GM06990 (cell line): Measurements from ENCODE around the gene SLITRK5.

ENCODE experiments used
- DNase-seq: peaks from one replicate; pipeline ENCODE4 v3.0.0-alpha.2; 2011; ENCODE audit not compliant: insufficient read length; ENCODE audit errors: extremely low read depth
- H3K27me3 ChIP-seq: replicated peaks from 2 replicates; pipeline ENCODE4 v1.6.0; 2011; ENCODE audit warnings: low read length; ENCODE audit not compliant: control insufficient read depth, insufficient read depth
- H3K36me3 ChIP-seq: 2 replicates; pipeline ENCODE4 v1.5.1; 2011; ENCODE audit warnings: low read length; ENCODE audit not compliant: control insufficient read depth, insufficient read depth
- H3K4me3 ChIP-seq: replicated peaks from 2 replicates; pipeline ENCODE4 v1.5.1; 2011; ENCODE audit warnings: low read depth, mild to moderate bottlenecking, control low read depth, low read length
- TF ChIP-seq, protein P1 (sequence below): IDR thresholded peaks from 2 replicates; pipeline ENCODE4 v1.5.1; 2011; ENCODE audit warnings: low read length, control low read depth, mild to moderate bottlenecking, inconsistent platforms; ENCODE audit not compliant: insufficient read depth, poor library complexity, severe bottlenecking

SLITRK5 gene, protein sequence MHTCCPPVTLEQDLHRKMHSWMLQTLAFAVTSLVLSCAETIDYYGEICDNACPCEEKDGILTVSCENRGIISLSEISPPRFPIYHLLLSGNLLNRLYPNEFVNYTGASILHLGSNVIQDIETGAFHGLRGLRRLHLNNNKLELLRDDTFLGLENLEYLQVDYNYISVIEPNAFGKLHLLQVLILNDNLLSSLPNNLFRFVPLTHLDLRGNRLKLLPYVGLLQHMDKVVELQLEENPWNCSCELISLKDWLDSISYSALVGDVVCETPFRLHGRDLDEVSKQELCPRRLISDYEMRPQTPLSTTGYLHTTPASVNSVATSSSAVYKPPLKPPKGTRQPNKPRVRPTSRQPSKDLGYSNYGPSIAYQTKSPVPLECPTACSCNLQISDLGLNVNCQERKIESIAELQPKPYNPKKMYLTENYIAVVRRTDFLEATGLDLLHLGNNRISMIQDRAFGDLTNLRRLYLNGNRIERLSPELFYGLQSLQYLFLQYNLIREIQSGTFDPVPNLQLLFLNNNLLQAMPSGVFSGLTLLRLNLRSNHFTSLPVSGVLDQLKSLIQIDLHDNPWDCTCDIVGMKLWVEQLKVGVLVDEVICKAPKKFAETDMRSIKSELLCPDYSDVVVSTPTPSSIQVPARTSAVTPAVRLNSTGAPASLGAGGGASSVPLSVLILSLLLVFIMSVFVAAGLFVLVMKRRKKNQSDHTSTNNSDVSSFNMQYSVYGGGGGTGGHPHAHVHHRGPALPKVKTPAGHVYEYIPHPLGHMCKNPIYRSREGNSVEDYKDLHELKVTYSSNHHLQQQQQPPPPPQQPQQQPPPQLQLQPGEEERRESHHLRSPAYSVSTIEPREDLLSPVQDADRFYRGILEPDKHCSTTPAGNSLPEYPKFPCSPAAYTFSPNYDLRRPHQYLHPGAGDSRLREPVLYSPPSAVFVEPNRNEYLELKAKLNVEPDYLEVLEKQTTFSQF

DNA sequence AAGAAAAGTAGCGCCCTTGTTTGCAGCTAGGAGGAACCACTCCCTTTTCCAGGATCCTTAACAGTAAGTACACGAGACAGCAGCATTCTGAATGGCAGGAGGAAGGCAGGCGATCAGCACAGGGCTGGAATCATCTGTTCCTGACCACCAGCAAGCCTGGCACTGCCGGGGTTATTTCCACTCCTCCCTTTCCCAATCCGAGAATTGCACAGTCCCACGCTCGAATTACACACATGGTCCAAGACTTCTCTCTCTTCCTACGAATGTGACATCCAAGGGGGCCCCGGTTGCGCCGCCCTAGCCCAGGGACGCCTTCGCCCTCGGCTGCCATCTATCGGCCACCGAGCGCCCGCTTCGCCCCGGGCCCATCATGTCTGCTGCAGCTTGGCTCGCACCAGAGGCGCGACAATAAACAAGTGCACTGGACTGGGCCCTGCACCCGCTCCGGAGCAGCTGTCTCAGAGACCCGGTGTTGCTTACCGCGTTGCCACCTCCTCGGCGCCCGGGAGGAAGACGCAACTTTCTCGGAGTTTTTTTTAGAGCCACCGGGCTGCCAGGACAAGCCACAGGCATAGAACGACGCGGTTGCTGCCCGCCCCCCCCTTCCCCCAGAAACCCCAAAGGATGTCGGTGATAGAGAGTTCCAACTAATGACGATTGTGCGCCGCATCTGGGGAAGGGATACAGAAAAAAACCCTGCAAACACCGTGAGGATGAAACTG is at the start of gene SLITRK5:
SLITRK5 (plus strand) TSS at position 341 of the 722 bp plus-strand sequence. CDS start 4,018 bp downstream, outside the sequence.
- Histone ChIP-seq H3K27me3 (no peaks in the 10 kb centered on the region), H3K4me3 (no peak within 1 kb of the TSS), H3K36me3 (no peaks in the 10 kb centered on the region)
- TF ChIP-seq, protein P1, sequence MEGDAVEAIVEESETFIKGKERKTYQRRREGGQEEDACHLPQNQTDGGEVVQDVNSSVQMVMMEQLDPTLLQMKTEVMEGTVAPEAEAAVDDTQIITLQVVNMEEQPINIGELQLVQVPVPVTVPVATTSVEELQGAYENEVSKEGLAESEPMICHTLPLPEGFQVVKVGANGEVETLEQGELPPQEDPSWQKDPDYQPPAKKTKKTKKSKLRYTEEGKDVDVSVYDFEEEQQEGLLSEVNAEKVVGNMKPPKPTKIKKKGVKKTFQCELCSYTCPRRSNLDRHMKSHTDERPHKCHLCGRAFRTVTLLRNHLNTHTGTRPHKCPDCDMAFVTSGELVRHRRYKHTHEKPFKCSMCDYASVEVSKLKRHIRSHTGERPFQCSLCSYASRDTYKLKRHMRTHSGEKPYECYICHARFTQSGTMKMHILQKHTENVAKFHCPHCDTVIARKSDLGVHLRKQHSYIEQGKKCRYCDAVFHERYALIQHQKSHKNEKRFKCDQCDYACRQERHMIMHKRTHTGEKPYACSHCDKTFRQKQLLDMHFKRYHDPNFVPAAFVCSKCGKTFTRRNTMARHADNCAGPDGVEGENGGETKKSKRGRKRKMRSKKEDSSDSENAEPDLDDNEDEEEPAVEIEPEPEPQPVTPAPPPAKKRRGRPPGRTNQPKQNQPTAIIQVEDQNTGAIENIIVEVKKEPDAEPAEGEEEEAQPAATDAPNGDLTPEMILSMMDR, result peak; percentile 77
- DNase-seq, result peak; percentile 19

DNA sequence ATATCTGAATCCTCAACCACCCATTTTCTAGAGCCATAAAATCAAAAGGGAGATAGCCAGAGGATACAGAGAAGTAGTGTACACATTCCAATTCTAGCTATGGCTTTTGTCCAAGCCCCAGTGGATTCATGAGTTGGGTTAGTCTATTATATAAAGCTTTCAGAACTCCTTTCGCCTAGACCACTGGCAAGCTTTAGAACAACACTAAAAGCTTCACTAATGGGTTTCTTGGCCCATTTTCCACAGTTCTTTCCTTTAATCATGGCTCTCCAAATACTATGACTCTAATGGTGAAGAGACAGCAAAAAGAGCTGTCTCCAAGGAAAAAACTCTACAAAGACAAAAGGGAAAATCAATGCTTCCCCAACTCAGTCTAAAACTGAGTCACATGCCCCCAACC is 48.2 kb upstream of the SLITRK5 start:
- TF ChIP-seq, protein P1, result no peak
- DNase-seq, result no peak
- Histone ChIP-seq H3K4me3 (no peak overlapping the region), H3K36me3 (no peaks in the 10 kb centered on the region), H3K27me3 (no peaks in the 10 kb centered on the region)

DNA sequence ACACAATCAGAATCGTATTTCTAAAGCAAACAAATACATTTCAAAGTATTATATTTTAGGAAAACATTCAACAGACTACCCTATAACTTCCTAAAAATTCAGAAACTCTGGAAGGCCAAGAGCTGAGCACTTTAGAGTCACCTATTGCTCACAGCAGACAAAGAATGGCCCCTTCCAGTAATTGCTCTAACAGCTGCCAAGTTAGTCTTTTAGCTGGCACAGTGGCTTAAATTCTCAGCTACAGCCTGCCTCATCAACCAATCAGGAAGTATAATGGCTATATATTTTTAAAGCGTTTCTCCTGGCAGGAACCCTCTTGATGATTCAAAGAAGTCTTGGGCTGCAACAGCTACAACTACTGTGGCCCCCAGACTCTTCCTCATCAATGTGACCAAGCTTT is 14.9 kb upstream of the SLITRK5 start:
- no peaks in the 10 kb centered on the region for H3K27me3 ChIP-seq
- H3K36me3 ChIP-seq, result no peaks in the 10 kb centered on the region
- TF ChIP-seq, protein P1, result no peak
- no peak overlapping the region for H3K4me3 ChIP-seq
- no peak for DNase-seq

DNA sequence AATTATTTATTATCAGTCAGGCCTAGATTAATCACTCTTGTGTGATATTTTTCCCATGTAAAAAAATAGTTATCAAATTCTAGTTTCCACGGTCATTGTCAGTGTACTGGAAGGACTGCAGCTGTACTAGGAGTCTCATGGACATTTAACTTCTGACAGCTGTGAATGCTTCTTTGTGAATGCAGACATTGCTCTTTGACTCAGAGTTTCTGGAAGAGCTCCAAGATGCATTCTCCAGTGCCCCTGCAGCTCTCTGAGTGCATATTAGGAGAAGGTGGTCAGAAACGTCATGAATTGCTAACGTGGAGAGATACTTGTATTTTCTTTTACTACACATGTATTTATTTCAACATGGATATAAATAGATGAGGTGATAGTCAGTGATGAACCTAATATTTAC is 9.7 kb upstream of the SLITRK5 start:
- TF ChIP-seq, protein P1, result no peak
- Histone ChIP-seq H3K4me3 (no peak overlapping the region), H3K36me3 (no peaks in the 10 kb centered on the region), H3K27me3 (no peaks in the 10 kb centered on the region)
- DNase-seq, result no peak

DNA sequence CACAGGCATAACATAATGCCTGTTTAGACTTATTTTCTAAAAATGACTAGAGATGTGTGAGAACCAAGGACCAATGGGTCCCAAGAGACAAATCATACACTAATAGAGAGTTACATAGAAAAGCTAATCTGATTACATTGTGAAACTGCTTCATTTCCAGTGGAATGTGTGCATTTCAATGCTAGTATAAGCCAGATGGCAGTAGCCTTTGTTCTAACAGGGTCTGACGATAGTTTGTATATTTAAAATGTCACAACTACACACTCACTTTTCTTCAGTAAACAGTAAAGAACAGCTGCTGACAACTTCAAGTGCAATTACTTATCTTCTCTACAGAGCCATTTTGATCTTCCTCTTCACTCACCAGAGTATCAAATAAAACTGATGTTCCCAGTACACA is 4.3 kb upstream of the SLITRK5 start:
- TF ChIP-seq, protein P1, result no peak
- Histone ChIP-seq H3K4me3 (no peak overlapping the region), H3K36me3 (no peaks in the 10 kb centered on the region), H3K27me3 (no peaks in the 10 kb centered on the region)
- no peak for DNase-seq
